ENCODE data around the gene RSPH4A.
"Not testable (repeated sequence)": the region's sequence is repeated elsewhere in the genome, so short reads cannot be mapped to it uniquely, and the experiment has no call there.

The RSPH4A gene

GRCh38 chr6:116629563-116629981 is 13.3 kb downstream of the RSPH4A start:
- DNase-seq: no peak

- DNase-seq: peak; percentile 28
Measured at GRCh38 chr6:116631379-116631990, 15.2 kb downstream of the RSPH4A start.

GRCh38 chr6:116633685-116634084 is 17.4 kb downstream of the RSPH4A start:
- no peak for DNase-seq

- no peak for DNase-seq
Measured at GRCh38 chr6:116648156-116648555, 31.9 kb downstream of the RSPH4A start.

GRCh38 chr6:116649129-116649528 is 32.9 kb downstream of the RSPH4A start:
- DNase-seq: no peak

GRCh38 chr6:116651916-116652315 is 35.6 kb downstream of the RSPH4A start:
- DNase-seq: no peak

- no peak for DNase-seq
Measured at GRCh38 chr6:116661594-116661993, 45.3 kb downstream of the RSPH4A start.

- DNase-seq: no peak
Measured at GRCh38 chr6:116662202-116662601, 45.9 kb downstream of the RSPH4A start.

- no peak for DNase-seq
Measured at GRCh38 chr6:116663308-116663707, 47.0 kb downstream of the RSPH4A start.

- not testable (repeated sequence) for DNase-seq
Measured at GRCh38 chr6:116664169-116664568, 47.9 kb downstream of the RSPH4A start.

- DNase-seq: no peak
Measured at GRCh38 chr6:116665464-116665863, 49.2 kb downstream of the RSPH4A start.

GRCh38 chr6:116666869-116667268 is 50.6 kb downstream of the RSPH4A start:
- DNase-seq: no peak

- DNase-seq: no peak
Measured at GRCh38 chr6:116667623-116668022, 51.3 kb downstream of the RSPH4A start.

- DNase-seq: no peak
Measured at GRCh38 chr6:116672306-116672705, 56.0 kb downstream of the RSPH4A start.

GRCh38 chr6:116676021-116676420 is 59.7 kb downstream of the RSPH4A start:
- no peak for DNase-seq

GRCh38 chr6:116680880-116681672 is 64.8 kb downstream of the RSPH4A start, which contains the start of gene KPNA5:
Gene KPNA5 (plus strand): TSS chr6:116681211. CDS start chr6:116681335, 124 bp downstream.
- DNase-seq: peak; percentile 96

GRCh38 chr6:116682334-116682712 is 66.0 kb downstream of the RSPH4A start:
- no peak for DNase-seq
